Glutamatergic neuron (in vitro differentiated cells): ENCODE results near the gene CPXM1. TPM values are rescaled to one million over a fixed set of nuclear protein-coding genes. Genes with fewer than 3 reads are reported as not detected.
"Not testable (repeated sequence)": the region's sequence is repeated elsewhere in the genome, so short reads cannot be mapped to it uniquely, and the experiment has no call there.

Experiments used
- DNase-seq: peaks from one replicate; pipeline ENCODE4 v3.0.0; 2022
- H3K27ac Mint-ChIP-seq: one replicate; pipeline ENCODE4 v1.8.0; 2020; ENCODE audit warnings: mild to moderate bottlenecking, mixed read lengths, inconsistent platforms; ENCODE audit not compliant: unreplicated experiment
- H3K27me3 Mint-ChIP-seq: one replicate; pipeline ENCODE4 v1.8.0; 2020; ENCODE audit warnings: mild to moderate bottlenecking, moderate library complexity, mixed read lengths, inconsistent platforms; ENCODE audit not compliant: unreplicated experiment
- H3K36me3 Mint-ChIP-seq: one replicate; pipeline ENCODE4 v1.8.0; 2020; ENCODE audit warnings: mild to moderate bottlenecking, mixed read lengths, inconsistent platforms; ENCODE audit not compliant: unreplicated experiment
- H3K4me1 Mint-ChIP-seq: one replicate; pipeline ENCODE4 v1.8.0; 2020; ENCODE audit warnings: mild to moderate bottlenecking, low read depth, mixed read lengths, inconsistent platforms; ENCODE audit not compliant: unreplicated experiment
- H3K4me3 Mint-ChIP-seq: one replicate; pipeline ENCODE4 v1.8.0; 2020; ENCODE audit warnings: mild to moderate bottlenecking, mixed read lengths, inconsistent platforms; ENCODE audit not compliant: unreplicated experiment
- H3K9me3 Mint-ChIP-seq: one replicate; pipeline ENCODE4 v1.8.0; 2020; ENCODE audit warnings: mild to moderate bottlenecking, moderate library complexity, mixed read lengths, inconsistent platforms; ENCODE audit not compliant: unreplicated experiment
- CTCF ChIP-seq: fragments of 200-600 bp; sonication (generic); IDR thresholded peaks from one replicate; pipeline ENCODE4 v1.5.0; 2021; ENCODE audit not compliant: partially characterized antibody, unreplicated experiment
- total RNA-seq: library from RNA; stranded (reverse); fragmentation: NEBNext Ultra II Directional; extraction: Animal tissue kit (Norgen Biotek cat#: 25700); gene quantifications from one replicate; pipeline ENCODE4 v1.2.1, GENCODE V29; 2021; ENCODE audit not compliant: unreplicated experiment

The CPXM1 gene
- total RNA-seq, 1 donor from 2014 or later, result 28.1 TPM

DNA sequence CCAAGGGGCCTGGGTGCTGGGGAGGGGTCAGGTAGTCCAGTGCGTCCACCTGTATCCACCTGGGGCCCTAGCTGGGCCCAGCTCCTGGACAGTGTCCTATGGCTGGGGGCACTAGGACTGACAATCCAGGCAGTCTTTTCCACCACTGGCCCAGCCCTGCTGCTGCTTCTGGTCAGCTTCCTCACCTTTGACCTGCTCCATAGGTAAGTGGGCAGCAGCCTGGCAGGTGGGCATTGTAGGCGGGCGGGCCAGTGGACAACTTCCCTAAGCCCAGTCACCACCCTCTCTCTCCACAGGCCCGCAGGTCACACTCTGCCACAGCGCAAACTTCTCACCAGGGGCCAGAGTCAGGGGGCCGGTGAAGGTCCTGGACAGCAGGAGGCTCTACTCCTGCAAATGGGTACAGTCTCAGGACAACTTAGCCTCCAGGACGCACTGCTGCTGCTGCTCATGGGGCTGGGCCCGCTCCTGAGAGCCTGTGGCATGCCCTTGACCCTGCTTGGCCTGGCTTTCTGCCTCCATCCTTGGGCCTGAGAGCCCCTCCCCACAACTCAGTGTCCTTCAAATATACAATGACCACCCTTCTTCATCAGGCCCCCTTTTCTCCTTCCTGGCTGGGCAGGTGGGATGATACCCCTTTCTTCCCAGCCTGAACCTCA, 14.9 kb upstream of the CPXM1 start:
- H3K4me1 Mint-ChIP-seq, result peaks cover 13% of the 10 kb centered on the region
- H3K9me3 Mint-ChIP-seq, result peaks cover 9% of the 10 kb centered on the region
- TF ChIP-seq CTCF, result no peak
- H3K27me3 Mint-ChIP-seq, result peaks cover 14% of the 10 kb centered on the region
- H3K4me3 Mint-ChIP-seq, result no peak overlapping the region
- no peak overlapping the region for H3K27ac Mint-ChIP-seq
- peaks cover 17% of the 10 kb centered on the region for H3K36me3 Mint-ChIP-seq
- no peak for DNase-seq

GRCh38 chr20:2814587-2815051, 14.2 kb upstream of the CPXM1 start, which contains the start of gene C20orf141:
Gene C20orf141 (plus strand): TSS chr20:2814987. CDS start chr20:2815185, 198 bp downstream.
- TF ChIP-seq CTCF, result no peak
- H3K4me3 Mint-ChIP-seq, result no peak within 1 kb of the TSS

DNA sequence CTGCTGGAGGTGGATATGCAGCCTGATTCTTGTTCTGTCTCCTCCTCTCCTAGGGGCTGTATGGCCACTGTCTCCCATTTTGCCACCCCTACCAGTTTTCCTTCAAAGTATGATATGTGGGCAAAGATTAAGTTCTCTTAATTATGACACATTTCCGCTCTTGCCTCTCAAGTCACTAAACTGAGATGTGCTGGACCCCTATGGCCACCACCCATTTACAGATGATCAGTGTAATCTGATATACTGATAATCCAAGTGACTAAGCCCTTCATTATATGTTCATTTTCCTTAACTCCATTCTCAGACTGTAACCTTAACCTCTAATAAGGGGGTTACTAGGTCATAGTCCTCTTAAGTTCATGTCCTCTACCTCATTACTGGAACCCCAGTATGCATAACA, 13.6 kb upstream of the CPXM1 start:
- Mint-ChIP-seq H3K9me3 (peaks cover 6% of the 10 kb centered on the region), H3K27me3 (peaks cover 7% of the 10 kb centered on the region), H3K4me3 (no peak overlapping the region), H3K4me1 (peaks cover 11% of the 10 kb centered on the region), H3K36me3 (peaks cover 12% of the 10 kb centered on the region), H3K27ac (peak overlapping the region; percentile 15)
- TF ChIP-seq CTCF, result no peak
- no peak for DNase-seq

More at GRCh38 chr20:2814587-2815051, 14.2 kb upstream of the CPXM1 start, which contains the start of gene C20orf141:
- Mint-ChIP-seq H3K27me3 (peaks cover 7% of the 10 kb centered on the region), H3K4me1 (peaks cover 11% of the 10 kb centered on the region), H3K36me3 (peaks cover 12% of the 10 kb centered on the region), H3K9me3 (peaks cover 6% of the 10 kb centered on the region), H3K27ac (peak within 1 kb of the TSS; percentile 43)
- peak; percentile 52 for DNase-seq

- H3K27me3 Mint-ChIP-seq, result peaks cover 4% of the 10 kb centered on the region
- peaks cover 6% of the 10 kb centered on the region for H3K9me3 Mint-ChIP-seq
- no peak for TF ChIP-seq CTCF
- H3K4me3 Mint-ChIP-seq, result no peak overlapping the region
- H3K27ac Mint-ChIP-seq, result no peak overlapping the region
- peaks cover 11% of the 10 kb centered on the region for H3K4me1 Mint-ChIP-seq
- H3K36me3 Mint-ChIP-seq, result peaks cover 22% of the 10 kb centered on the region
- no peak for DNase-seq
Measured at GRCh38 chr20:2812189-2812588, 11.8 kb upstream of the CPXM1 start.

- Mint-ChIP-seq H3K4me1 (peaks cover 9% of the 10 kb centered on the region), H3K27me3 (peaks cover 11% of the 10 kb centered on the region), H3K9me3 (peaks cover 7% of the 10 kb centered on the region), H3K36me3 (peaks cover 22% of the 10 kb centered on the region), H3K4me3 (no peak overlapping the region), H3K27ac (no peak overlapping the region)
- no peak for TF ChIP-seq CTCF
- no peak for DNase-seq
Measured at GRCh38 chr20:2809690-2810089, 9.3 kb upstream of the CPXM1 start.

GRCh38 chr20:2807929-2808328, 7.5 kb upstream of the CPXM1 start:
- not testable (repeated sequence) for H3K9me3 Mint-ChIP-seq, H3K4me1 Mint-ChIP-seq, DNase-seq, H3K4me3 Mint-ChIP-seq, H3K27ac Mint-ChIP-seq
- peaks cover 22% of the 10 kb centered on the region for H3K36me3 Mint-ChIP-seq
- peaks cover 13% of the 10 kb centered on the region for H3K27me3 Mint-ChIP-seq
